HG02884 (cell line): ENCODE results near the gene NCK2.

Experiments
- ATAC-seq: cut with Tn5 transposase; IDR thresholded peaks from one replicate; pipeline ENCODE4 v1.9.1; 2021; ENCODE audit warnings: mild to moderate bottlenecking, moderate library complexity; ENCODE audit not compliant: unreplicated experiment

The NCK2 gene

DNA sequence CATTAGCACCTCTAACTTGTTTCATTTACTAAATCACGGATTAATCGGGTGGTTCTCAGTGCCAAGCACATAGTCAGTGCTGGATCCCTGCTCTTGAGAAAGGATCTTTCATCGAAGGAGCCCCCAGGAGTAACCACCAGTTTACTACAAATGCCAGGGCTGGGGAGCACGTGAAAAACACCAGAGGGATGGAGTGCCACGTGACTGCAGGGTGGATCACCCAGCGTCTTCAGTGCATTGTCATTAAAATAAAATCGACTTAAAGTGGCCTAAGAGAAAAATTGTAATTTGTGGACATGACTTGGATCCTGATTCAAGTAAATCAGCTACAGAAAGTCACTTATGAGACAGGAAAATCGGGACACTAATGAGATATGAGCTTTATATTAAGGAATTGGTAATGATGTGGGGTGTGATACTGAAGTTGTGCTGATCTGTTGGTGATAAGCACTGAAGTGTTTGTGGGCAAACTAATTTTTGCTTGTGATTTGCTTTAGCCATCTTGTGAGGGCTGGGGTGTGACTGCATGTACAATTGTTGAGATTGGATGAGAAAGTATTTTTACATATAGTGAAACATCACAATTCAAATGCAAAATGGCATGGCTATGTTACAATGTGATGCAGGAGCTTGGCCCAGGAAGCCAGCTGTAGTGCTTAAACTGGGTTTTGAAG is 63.8 kb downstream of the NCK2 start:
- ATAC-seq, result no peak

DNA sequence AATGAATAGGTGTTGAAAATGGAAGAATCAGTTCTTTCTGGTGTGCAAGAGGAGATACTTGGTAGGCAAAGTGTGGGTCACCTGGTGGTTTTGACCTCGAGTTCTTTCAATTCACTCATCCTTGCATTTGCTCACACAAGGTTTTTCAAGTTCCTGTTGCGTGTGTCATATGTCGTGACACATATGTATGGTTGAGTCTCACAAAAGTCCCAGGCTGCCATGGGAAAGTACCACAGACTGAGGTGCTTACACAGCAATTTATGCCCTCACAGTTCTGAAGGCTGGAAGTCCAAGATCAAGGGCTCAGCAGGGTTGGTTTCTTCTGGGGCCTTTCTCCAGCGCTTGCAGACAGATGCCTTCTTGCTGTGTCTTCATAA is 64.4 kb downstream of the NCK2 start:
- ATAC-seq, result peak; percentile 31

DNA sequence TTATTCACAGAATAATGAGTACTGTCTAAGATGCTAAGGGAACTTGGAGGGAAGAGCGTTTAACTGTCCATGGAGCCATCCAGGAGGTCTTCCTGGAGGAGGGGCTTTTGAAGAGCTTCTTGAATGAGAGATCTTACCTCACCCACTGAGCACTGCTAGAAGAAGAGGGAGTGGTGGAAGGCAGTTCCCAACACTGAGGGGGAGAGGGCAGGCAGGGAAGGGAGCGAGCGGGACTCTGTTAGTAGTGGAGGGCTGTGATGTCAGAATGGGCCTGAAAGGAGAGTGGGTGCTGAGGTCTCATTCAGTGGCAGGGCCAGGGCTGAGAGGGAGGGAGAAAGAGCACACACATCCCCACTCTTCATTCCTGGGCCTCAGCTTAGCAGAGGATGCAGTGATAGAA is 65.0 kb downstream of the NCK2 start:
- ATAC-seq, result no peak

DNA sequence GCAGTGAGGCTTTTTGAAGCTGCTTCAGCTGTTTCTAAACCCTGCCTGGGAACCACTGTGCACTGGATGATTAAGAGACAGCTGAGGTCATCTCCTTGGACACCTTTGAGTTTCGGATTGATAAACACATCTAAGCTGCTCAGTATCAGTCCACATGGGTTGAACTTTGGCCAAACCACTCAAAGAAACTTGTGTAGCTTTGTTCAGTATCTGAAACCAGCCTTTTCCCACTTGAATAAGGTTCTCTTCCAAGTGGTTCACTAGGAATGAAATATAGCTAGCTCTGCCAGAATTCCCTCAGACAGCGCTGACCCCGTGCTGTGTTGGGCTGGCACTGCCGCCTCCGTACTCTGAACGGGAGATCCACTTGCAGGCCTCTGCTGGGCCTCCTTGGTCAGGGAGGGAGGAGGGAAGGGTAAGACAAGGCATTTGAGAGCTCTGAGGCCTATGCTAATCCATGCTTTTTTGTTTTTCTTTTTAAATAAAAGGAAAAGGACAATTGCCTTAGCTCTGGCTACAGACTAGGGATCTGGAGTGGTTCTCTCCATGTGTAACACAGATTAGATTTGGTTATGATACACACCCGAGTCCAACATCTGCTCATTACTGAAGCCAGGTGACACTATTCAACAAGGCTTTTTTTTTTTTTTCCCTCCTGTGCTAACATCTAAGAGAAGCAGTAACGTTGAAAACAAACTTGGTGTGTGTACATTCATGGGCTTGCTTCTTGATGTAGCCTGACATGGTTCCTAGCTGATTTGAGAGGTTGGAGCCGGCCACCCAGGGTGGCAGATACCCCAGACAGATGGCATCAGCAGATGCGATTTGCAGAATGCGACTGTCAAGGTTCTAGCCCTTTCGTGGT is 67.7 kb downstream of the NCK2 start:
- peak; percentile 81 for ATAC-seq

DNA sequence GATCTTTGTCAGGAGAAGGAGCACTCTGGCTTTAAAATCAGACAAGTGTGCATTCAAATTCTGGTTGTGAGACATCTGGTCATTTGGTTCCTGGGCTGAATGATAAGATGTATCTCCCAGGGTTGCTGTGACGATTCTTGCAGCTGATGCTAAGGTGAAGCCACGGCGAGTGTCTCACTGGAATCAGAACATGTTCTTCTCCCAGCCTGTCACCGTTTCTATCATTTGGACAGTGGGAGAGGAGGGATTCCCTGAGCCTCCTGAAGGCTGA is 68.3 kb downstream of the NCK2 start:
- ATAC-seq, result no peak

DNA sequence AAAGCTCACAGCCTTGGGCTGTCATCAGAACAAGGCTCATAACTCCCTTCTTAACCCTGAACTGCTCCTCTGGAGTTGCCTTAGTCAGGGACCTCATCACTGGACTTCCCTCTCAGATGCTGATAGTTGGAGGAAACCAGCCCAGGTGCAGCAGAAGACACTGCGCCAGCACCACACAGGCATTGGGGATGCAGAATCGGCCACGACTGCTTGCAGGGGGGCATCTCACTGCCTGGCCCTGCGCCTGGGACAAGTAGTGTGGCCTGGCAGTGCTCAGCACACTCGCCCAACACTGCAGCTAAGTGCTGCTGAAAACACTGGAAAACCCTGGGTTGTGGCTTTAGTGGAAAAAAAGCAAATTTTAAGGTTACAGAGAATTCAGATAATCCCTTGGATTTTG is 68.7 kb downstream of the NCK2 start:
- no peak for ATAC-seq

DNA sequence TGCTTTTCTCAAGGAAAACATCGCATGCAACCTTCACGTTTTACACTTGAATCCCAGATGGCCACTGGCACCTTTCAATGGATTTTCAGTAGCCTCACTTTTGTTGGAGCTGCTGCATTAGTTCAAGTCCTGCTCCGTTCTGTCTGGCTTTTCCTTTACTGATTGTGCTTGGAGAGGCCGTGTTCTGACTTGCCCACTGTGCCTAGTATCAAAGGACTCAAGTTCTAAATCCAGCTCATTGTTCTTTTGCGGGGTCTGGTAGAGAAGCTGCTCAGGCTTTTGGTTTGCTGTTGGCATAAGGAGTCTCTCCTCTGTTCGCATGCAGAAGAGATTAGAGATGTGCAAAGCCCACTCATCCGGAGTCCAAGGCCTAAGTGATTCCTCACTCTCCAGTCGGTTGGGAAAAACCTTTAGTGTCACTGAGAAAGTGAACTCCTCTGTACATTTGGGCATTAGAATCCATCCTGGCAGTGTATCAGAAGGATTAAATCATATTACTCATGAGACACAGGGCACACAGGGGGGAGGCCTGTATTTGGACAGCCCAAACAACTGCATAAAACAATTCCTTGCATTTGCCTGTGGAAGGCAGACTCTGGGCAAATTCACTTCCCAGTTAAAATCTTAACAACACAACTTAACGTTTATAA is 69.7 kb downstream of the NCK2 start:
- no peak for ATAC-seq

DNA sequence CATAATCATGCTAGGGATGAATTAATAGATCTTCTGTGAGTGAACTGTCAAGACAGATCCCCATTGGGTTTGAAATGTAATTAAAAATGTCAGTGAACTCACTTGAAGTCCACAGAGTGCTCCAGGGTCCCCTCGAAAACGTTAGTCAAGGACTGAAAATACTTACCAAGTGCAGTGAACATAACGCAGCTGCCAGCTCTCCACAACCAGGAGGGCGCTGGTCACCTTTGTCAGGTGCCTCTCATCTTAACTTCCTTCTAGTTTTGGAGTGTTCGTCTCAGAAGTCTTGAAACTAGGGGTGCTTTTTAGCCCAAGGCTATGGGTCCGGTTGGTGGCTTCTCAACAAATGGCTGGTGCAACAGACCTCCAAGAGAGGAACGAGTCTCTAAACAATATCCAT is 70.7 kb downstream of the NCK2 start:
- ATAC-seq, result no peak

DNA sequence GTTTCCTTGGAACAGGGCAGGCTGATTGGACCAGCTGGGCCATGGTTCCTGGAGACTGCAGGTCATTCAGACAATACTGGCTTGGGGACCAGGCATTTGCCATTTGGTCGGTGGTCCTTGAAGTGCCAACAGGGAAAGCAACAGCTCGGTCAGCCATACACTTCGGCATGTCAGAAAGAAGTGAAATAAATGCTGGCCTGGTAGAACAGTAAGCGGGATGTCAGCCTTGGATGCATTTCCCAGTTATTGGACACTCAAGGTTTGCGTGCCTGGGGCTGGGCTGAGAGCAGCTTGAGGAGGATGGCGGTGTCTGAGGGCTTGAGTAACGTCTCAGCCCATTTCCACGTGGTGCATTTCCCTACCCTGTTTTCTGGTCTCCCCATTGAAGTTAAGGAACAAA is 75.4 kb downstream of the NCK2 start:
- no peak for ATAC-seq

DNA sequence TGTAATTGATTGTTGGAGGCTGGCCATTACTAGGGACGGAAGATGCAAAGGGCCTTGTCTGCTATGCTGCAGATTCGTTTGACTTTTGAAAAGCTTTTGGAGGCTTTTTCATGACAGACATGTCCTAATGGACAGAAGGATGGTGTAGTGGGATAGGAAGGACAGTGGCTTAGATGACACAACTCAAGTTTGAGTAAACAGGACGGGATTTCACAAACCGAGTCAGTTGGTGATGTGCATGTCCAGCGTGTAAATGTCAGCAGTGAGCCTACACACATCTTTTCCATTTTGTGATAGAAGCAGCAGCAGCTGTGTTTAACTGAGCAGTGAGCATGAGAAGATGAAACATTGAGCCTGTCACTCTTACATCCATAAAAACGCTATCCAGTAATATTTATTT is 76.0 kb downstream of the NCK2 start:
- no peak for ATAC-seq

DNA sequence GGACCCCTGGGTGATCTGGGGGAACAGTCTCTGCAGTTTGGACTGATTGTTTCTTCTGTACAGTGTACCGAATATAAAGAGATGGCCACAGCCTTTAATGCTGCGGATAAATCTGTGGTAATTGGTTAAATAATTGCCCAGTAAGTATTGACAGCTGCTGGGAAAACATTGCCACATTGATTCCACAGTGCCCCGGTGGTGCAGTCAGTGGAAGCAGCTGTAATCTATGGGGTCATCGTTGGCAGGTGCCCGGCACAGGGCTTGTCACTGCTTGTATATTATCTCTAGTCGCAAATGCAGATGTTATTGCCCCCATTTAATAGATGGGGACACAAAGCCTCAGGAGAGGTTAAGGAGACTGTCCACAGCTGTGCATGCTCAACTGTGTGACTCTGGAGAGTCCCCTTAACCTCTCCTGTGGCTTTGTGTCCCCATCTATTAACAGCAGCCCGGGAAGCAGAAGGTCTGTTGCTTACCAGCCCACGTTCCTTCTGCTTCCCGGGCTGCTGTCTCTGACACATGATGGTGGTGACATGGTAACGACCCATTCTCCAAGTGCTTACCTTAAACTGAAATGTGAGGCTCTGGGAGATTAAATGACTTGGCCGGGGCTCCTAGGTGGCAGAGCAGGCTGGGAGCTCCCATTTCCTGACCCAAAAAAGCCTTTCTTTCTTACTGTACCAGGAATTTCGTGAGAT is 76.9 kb downstream of the NCK2 start:
- ATAC-seq, result no peak

DNA sequence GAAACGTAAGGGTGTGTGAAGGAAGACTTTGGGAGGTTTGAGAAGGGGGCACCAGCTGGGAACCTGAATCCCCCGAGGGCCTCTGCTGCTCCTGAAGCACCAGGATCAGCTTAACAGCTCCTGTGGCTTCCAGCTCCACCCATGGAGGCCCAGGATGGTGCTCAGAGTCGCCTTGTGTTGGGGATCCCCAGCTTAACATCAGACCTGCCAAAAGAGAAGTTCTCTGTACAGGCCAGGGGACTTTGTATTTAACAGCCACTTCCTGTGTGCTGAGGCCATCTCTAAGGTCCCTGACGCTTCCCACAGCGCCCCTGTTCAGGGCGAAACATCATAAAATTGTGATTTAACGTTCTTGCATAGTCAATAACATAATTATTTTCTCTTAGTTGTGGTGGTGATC is 77.5 kb downstream of the NCK2 start:
- ATAC-seq, result peak; percentile 94

DNA sequence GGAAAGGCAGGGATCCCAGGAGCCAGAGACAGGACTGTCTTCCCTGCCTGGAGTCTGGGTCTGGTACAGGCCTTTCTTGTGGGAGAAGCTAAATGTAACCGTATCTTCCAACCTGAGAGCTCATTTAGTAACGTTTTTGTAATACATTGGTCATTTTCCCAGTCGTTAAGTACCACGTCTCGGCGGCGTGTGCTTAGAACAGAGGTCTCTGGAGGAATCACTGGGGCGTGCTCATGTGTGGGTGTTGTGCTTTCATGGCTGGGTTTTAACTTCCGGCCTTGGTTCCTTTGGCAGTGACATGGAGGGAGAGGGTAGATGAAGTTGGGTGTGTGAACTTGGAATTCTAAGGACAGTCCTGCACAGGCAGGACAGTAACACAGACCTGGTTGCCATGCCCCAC is 79.7 kb downstream of the NCK2 start:
- ATAC-seq, result no peak

DNA sequence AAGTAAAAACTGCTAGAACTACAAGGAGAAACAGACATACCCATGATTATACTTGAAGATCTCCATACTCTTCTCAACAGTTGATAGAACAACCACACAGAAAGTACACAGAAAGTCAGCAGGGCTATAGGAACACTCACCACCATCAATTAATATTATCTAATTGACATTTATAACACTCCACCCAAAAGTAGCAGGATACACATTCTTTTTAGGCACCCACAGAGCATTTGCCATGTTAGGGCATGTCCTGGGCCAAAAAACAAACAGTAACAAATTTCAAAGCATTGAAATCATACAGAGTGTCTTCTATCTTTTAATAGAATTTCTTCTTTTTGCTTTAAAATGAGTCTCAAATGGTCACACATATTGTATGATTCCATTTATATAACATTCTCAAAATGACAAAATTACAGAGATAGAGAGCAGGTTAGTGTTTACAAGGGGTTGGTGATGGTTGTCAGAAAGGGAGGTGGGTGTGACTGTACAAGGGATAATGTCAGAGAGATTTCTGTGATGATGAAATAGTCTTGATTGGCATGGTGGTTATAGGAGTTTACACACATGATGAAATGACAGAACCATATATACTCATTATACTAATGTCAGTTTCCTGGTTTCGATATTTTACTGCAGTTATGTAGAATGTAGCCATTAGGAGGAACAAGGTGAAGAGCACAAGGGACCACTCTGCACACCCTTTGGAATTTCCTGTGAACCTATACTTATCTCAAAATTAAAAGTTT is 82.8 kb downstream of the NCK2 start:
- peak; percentile 55 for ATAC-seq

DNA sequence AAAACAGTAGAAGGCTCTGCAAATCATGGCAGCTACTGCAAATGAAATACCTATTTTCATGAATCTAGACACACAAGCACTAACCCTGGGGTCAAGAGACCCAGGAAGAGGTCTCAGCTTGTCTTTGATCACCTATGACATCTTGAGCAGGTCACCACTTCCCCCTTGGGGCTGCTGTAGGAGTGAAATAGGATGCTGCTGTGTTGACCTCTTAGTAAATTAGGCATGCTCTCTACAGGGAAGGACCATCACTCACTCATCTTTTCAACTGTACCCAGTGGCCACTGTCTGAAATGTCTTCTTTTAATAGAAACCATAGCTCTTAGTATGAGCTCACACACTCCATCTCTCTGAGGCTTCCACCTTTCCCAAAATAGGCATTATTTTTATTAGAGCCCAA is 83.8 kb downstream of the NCK2 start:
- ATAC-seq, result no peak

DNA sequence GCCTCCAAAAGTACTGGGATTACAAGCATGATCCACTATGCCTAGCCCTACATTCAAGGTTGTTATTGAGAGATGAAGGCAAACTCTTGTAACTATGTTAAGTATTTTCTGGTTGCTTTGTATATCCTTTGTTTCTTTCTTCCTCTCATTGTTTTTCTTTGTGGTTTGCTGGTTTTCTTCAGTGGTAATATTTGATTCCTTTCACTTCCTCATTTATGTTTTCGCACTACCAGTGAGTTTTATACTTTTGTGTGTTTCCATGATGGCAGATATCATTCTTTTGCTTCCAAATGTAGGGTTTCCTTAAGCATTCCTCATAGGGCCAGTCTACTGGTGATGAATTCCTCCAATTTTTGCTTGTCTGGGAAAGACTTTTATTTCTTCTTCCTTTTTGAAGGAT is 90.2 kb downstream of the NCK2 start:
- peak; percentile 76 for ATAC-seq

DNA sequence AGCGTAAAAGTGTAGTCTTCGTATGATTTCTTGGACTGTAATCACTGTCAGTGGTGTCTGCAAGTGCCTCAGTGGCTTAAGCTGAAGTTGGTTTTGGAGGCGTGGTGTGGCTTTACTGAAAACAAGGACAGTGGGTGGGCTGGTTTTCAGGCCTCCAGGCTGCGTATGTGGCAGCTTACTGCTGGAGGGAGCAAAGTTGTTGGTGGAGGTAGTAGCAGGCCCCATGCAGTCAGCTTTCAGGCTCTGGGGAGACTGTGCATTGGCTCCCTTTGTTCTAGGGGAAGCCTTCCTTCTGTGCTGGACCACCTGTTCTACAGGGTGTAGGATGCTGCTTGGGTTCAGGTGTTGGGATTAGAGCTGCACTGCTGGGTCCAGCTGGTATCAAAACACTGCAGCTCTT is 91.6 kb downstream of the NCK2 start:
- ATAC-seq, result no peak

DNA sequence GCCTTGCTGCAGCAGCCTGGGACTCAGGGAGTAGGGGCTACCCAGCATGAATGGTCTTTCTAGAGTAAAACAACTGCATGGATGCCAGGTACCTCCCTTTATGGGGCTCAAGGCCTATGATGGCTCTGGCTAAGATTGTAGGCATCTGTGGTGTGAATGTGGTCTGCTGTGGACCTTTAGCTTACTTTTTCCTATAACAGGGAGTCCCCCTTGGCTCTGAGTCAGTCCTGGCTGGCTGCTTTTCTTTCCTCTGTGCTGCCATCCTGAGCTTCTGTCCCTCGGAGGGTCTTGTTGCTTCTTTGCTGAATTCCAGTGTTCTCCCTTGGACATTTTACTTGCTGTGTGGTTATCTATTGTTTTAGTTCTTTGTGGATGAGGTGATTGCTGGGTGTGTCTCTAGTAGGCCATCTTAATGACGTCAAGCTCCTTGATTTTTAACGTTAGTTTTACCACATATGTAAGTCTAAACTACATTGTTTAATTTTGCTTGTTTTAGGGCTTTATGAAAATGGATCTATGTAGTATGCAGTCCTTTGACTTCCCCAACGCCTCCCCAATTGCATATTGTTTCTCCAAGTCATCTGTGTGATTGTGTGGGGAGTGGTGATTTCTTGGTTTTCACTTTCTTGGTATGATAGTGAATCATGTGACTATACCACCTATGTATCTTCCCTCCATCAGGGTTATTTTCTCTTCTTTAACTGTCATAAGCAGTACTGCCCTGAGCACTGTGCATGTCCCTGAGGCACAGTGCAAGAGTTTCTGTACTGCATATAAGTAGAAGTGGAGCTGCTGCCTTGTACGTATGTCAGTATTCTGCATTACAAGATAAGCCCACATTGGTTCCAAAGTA is 92.4 kb downstream of the NCK2 start:
- no peak for ATAC-seq

DNA sequence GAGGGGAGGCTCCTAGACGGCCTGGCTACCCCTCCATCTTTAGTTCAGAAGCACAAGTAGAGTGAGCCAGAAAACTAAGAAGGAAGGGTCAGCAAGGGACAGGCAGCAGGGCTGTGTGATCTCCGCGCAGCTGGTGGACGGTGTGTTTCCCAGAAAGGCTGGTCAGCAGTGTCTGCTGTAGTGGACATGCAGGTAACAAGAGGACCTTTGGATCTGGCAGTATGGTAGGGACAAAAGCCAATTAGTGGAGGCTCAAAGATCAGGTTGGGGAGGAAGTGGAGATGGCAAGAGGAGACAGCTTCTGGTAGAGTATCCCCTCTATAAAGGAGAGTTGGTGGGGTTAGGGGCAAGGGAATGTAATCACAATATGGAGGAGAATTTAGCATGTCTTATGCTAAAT is 95.1 kb downstream of the NCK2 start:
- ATAC-seq, result no peak

DNA sequence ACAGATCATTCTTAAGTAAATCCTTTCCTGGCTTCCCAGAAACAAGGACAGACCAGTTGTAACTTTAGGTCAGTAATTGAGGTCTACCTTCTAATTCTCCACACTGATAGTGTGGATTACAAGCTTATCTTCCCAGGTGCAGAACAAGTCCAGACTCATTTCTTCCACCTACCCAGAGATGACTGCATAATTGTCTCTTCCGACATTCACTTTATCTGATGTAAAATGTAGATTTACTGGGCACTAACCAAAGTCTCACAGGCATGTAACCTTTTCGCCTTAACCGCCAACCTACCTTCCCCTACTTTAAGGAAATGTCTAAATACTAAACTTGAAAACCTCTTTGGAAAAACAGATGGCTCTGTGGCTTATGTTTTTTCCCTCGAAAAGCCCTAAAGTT is 96.2 kb downstream of the NCK2 start:
- no peak for ATAC-seq
